ENCODE data around the gene RANBP3.
"Not testable (repeated sequence)": the region's sequence is repeated elsewhere in the genome, so short reads cannot be mapped to it uniquely, and the experiment has no call there.

RANBP3 gene, protein sequence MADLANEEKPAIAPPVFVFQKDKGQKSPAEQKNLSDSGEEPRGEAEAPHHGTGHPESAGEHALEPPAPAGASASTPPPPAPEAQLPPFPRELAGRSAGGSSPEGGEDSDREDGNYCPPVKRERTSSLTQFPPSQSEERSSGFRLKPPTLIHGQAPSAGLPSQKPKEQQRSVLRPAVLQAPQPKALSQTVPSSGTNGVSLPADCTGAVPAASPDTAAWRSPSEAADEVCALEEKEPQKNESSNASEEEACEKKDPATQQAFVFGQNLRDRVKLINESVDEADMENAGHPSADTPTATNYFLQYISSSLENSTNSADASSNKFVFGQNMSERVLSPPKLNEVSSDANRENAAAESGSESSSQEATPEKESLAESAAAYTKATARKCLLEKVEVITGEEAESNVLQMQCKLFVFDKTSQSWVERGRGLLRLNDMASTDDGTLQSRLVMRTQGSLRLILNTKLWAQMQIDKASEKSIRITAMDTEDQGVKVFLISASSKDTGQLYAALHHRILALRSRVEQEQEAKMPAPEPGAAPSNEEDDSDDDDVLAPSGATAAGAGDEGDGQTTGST

GRCh38 chr19:5977785-5978605 is at the start of gene RANBP3:
RANBP3 (minus strand) TSS chr19:5978140; CDS start chr19:5978082, 58 bp downstream.
- TF ChIP-seq POU6F1 (CRISPR knock-in tag; IDR thresholded peaks at IDR 0.05; ENCODE audit: borderline replicate concordance, low read depth) (no peak), ZNF8 (CRISPR knock-in tag; IDR thresholded peaks at IDR 0.05) (no peak), ARNTL (CRISPR knock-in tag; IDR thresholded peaks at IDR 0.05; ENCODE audit: borderline replicate concordance, low read depth) (no peak), ISL1 (CRISPR knock-in tag; IDR thresholded peaks at IDR 0.05) (no peak), TOX (CRISPR knock-in tag; IDR thresholded peaks at IDR 0.05; ENCODE audit: borderline replicate concordance) (no peak), ZNF565 (CRISPR knock-in tag; conservative IDR thresholded peaks at IDR 0.05; ENCODE audit: low read depth) (no peak), TCF4 (CRISPR knock-in tag; IDR thresholded peaks at IDR 0.05; ENCODE audit: borderline replicate concordance) (no peak), ZFP3 (CRISPR knock-in tag; IDR thresholded peaks at IDR 0.05) (no peak), CSRNP3 (CRISPR knock-in tag; IDR thresholded peaks at IDR 0.05) (no peak)
- peak; percentile 96 for ATAC-seq

DNA sequence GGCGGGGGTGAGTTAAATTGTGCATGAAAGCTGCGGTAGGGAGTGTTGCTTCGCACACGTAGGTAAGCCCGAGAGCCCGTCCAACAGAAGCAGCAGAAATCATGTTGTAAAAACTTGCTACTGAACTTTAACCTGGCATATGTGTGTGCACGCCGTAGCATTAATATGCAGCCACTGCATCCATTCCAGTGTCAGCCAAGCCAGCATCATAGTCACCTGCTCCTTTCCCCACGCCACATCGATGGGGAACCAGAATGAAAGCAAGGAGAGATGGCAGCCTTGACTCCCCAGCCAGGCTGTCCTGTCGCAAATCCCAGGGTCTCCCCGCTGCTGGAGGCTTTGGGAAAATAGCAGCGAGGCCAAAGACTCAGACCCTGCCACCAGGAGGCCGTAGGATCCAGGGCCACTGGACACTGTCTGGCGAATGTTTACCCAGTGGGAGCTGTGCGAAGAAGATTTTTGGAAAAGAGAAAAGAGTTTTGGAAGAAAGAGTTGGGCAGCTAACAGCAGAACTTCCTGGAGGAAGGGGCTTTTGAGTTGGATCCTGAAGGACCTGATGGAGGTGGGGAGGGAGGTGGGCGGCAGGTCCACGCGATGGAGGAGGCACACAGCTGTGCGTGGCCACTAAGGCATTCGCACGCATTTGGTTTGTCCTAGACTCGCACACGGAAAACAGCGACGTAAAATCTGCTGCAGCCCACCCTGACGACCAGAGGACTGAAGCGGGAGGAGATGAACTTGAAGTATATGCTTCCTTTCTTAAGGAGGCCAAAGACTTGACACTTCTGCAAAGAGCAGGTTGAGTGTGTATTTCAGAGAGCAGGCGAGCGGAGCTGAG is 48.7 kb upstream of the RANBP3 start:
- no peak for TF ChIP-seq POU6F1 (CRISPR knock-in tag; IDR thresholded peaks at IDR 0.05; ENCODE audit: borderline replicate concordance, low read depth)
- no peak for TF ChIP-seq GLIS3 (CRISPR knock-in tag; IDR thresholded peaks at IDR 0.05)
- no peak for TF ChIP-seq OSR1 (CRISPR knock-in tag; IDR thresholded peaks at IDR 0.05)
- TF ChIP-seq ZFP3 (CRISPR knock-in tag; IDR thresholded peaks at IDR 0.05) = no peak
- TF ChIP-seq CSRNP3 (CRISPR knock-in tag; IDR thresholded peaks at IDR 0.05) = no peak
- TF ChIP-seq ZNF565 (CRISPR knock-in tag; conservative IDR thresholded peaks at IDR 0.05; ENCODE audit: low read depth) = no peak
- no peak for TF ChIP-seq SNAI2 (CRISPR knock-in tag; IDR thresholded peaks at IDR 0.05)
- no peak for TF ChIP-seq ESRRG (CRISPR knock-in tag; IDR thresholded peaks at IDR 0.05)
- TF ChIP-seq CSDC2 (CRISPR knock-in tag; IDR thresholded peaks at IDR 0.05) = no peak
- no peak for TF ChIP-seq BACH2 (CRISPR knock-in tag; IDR thresholded peaks at IDR 0.05; ENCODE audit: borderline replicate concordance)
- no peak for TF ChIP-seq CREB5 (CRISPR knock-in tag; IDR thresholded peaks at IDR 0.05; ENCODE audit: low read depth)
- no peak for TF ChIP-seq ISL1 (CRISPR knock-in tag; IDR thresholded peaks at IDR 0.05)
- TF ChIP-seq TSHZ2 (CRISPR knock-in tag; IDR thresholded peaks at IDR 0.05) = no peak
- no peak for ATAC-seq

GRCh38 chr19:6024756-6025155 is 46.8 kb upstream of the RANBP3 start:
- ATAC-seq = not testable (repeated sequence)

Measured in SK-N-SH treated with all-trans-retinoic acid at 6 μM for 48 hours (cell line).